ENCODE measurements around the gene PDX1. TPM values are rescaled to one million over a fixed set of nuclear protein-coding genes. Genes with fewer than 3 reads are reported as not detected.

Gene PDX1
- total RNA-seq, 1 experiment from 2014 or later: 0.35 TPM

- Mint-ChIP-seq H3K4me3 (ENCODE audit: unreplicated experiment) (no peak overlapping the region), H3K36me3 (ENCODE audit: insufficient read depth, unreplicated experiment) (peaks cover 6% of the 10 kb centered on the region), H3K27ac (ENCODE audit: low read depth, unreplicated experiment) (no peak overlapping the region), H3K4me1 (ENCODE audit: insufficient read depth, unreplicated experiment) (no peaks in the 10 kb centered on the region), H3K9me3 (ENCODE audit: unreplicated experiment) (no peaks in the 10 kb centered on the region), H3K27me3 (ENCODE audit: insufficient read depth, unreplicated experiment) (peaks cover 81% of the 10 kb centered on the region)
- no peak for TF ChIP-seq CTCF (IDR thresholded peaks at IDR 0.05; ENCODE audit: unreplicated experiment)
- POLR2A ChIA-PET: no interaction called here
- intact Hi-C loops (cut with micrococcal nuclease): no loop called here
- CTCF ChIA-PET: interaction anchor here (0.8 kb wide), 1 partner anchor 156 kb away, joined by 4 read pairs; no protein-coding TSS in a partner anchor
- DNase-seq (ENCODE audit: unreplicated experiment): no peak
- BruUV-seq (replicated peaks): no TSS peak
Measured at GRCh38 chr13:27926644-27927434, 7.0 kb downstream of the PDX1 start.

- no TSS peak for BruUV-seq (replicated peaks)
- TF ChIP-seq CTCF (IDR thresholded peaks at IDR 0.05; ENCODE audit: unreplicated experiment): no peak
- no peak overlapping the region for H3K4me3 Mint-ChIP-seq (ENCODE audit: unreplicated experiment)
- H3K27ac Mint-ChIP-seq (ENCODE audit: low read depth, unreplicated experiment): no peak overlapping the region
- no peaks in the 10 kb centered on the region for H3K4me1 Mint-ChIP-seq (ENCODE audit: insufficient read depth, unreplicated experiment)
- no peaks in the 10 kb centered on the region for H3K9me3 Mint-ChIP-seq (ENCODE audit: unreplicated experiment)
- CTCF ChIA-PET: no interaction called here
- H3K27me3 Mint-ChIP-seq (ENCODE audit: insufficient read depth, unreplicated experiment): peaks cover 75% of the 10 kb centered on the region
- peaks cover 6% of the 10 kb centered on the region for H3K36me3 Mint-ChIP-seq (ENCODE audit: insufficient read depth, unreplicated experiment)
- intact Hi-C loops (cut with micrococcal nuclease): no loop called here
- no peak for DNase-seq (ENCODE audit: unreplicated experiment)
- POLR2A ChIA-PET: interaction anchor here (0.5 kb wide), 1 partner anchor 1706 kb away, joined by 3 read pairs; the partner anchor contains the start of gene RNF6
Measured at GRCh38 chr13:27927444-27928352, 7.9 kb downstream of the PDX1 start.

- H3K4me1 Mint-ChIP-seq (ENCODE audit: insufficient read depth, unreplicated experiment): no peaks in the 10 kb centered on the region
- TF ChIP-seq CTCF (IDR thresholded peaks at IDR 0.05; ENCODE audit: unreplicated experiment): no peak
- no peak overlapping the region for H3K27ac Mint-ChIP-seq (ENCODE audit: low read depth, unreplicated experiment)
- no peaks in the 10 kb centered on the region for H3K9me3 Mint-ChIP-seq (ENCODE audit: unreplicated experiment)
- intact Hi-C loops (cut with micrococcal nuclease): no loop called here
- ChIA-PET POLR2A (no interaction called here), CTCF (interaction anchor here (0.6 kb wide), 1 partner anchor 16 kb away, joined by 3 read pairs; no protein-coding TSS in a partner anchor)
- BruUV-seq (replicated peaks): no TSS peak
- DNase-seq (ENCODE audit: unreplicated experiment): no peak
- peaks cover 68% of the 10 kb centered on the region for H3K27me3 Mint-ChIP-seq (ENCODE audit: insufficient read depth, unreplicated experiment)
- H3K36me3 Mint-ChIP-seq (ENCODE audit: insufficient read depth, unreplicated experiment): peaks cover 6% of the 10 kb centered on the region
- H3K4me3 Mint-ChIP-seq (ENCODE audit: unreplicated experiment): no peak overlapping the region
Measured at GRCh38 chr13:27928353-27928804, 8.6 kb downstream of the PDX1 start.
